ENCODE results near the gene PGP. TPM values are rescaled to one million over a fixed set of nuclear protein-coding genes. Genes with fewer than 3 reads are reported as not detected.
"Not testable (repeated sequence)": the region's sequence is repeated elsewhere in the genome, so short reads cannot be mapped to it uniquely, and the experiment has no call there.

PGP gene
- total and polyA plus RNA-seq, 4 donors = 3.4 to 9.9 (median 6.3) TPM

DNA sequence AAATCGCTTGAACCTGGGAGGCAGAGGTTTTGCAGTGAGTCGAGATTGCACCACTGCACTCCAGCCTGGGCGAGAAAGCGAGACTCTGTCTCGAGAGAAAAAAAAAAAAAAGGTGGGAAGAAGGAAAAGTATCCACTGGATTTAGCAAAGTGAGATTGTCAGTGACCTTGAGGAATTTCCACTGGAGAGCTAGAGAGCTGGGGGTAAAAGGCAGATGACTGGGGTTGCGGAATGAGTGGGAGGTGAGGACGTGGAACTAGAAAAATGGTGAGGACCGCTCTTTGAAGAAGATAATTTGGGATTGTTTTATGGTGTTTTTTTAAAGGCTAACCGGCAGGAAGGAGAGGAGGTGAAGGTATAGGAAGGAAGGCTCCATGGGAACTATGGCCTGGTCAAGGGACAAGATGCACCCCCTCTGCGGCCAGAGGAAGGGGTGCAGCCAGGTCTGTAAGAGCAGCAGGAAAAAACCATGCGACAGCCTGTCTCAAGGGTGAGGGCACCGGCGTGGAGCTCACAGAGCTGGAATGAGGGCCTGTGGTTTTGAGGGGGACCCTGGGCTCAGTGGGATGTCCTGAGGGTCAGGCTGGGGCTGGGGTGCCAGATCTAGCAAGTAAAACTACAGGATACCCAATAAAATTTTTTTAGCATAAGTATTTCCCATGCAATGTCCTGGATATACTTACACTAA, 10.1 kb downstream of the PGP start:
- no peaks in the 10 kb centered on the region for H3K9me3 ChIP-seq (ENCODE audit: control insufficient read depth in 4 of 4, low read length in 3 of 4)
- TF ChIP-seq TAF1 (conservative IDR thresholded peaks at IDR 0.05) (no peak), GABPA (IDR thresholded peaks at IDR 0.05 in 1 of 2, conservative IDR thresholded peaks at IDR 0.05 in 1 of 2) (no peak), EGR1 (IDR thresholded peaks at IDR 0.05; ENCODE audit: low read depth in 2 of 2) (no peak), FOXA1 (IDR thresholded peaks at IDR 0.05) (no peak), HNF4A (conservative IDR thresholded peaks at IDR 0.05) (no peak), RAD21 (IDR thresholded peaks at IDR 0.05) (no peak)
- TF ChIP-seq, protein P1, sequence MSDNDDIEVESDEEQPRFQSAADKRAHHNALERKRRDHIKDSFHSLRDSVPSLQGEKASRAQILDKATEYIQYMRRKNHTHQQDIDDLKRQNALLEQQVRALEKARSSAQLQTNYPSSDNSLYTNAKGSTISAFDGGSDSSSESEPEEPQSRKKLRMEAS (IDR thresholded peaks at IDR 0.05) = no peak
- TF ChIP-seq, protein P2, sequence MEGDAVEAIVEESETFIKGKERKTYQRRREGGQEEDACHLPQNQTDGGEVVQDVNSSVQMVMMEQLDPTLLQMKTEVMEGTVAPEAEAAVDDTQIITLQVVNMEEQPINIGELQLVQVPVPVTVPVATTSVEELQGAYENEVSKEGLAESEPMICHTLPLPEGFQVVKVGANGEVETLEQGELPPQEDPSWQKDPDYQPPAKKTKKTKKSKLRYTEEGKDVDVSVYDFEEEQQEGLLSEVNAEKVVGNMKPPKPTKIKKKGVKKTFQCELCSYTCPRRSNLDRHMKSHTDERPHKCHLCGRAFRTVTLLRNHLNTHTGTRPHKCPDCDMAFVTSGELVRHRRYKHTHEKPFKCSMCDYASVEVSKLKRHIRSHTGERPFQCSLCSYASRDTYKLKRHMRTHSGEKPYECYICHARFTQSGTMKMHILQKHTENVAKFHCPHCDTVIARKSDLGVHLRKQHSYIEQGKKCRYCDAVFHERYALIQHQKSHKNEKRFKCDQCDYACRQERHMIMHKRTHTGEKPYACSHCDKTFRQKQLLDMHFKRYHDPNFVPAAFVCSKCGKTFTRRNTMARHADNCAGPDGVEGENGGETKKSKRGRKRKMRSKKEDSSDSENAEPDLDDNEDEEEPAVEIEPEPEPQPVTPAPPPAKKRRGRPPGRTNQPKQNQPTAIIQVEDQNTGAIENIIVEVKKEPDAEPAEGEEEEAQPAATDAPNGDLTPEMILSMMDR (IDR thresholded peaks at IDR 0.05; ENCODE audit: low read depth, low read length, missing input control) = no peak
- TF ChIP-seq, protein P3, sequence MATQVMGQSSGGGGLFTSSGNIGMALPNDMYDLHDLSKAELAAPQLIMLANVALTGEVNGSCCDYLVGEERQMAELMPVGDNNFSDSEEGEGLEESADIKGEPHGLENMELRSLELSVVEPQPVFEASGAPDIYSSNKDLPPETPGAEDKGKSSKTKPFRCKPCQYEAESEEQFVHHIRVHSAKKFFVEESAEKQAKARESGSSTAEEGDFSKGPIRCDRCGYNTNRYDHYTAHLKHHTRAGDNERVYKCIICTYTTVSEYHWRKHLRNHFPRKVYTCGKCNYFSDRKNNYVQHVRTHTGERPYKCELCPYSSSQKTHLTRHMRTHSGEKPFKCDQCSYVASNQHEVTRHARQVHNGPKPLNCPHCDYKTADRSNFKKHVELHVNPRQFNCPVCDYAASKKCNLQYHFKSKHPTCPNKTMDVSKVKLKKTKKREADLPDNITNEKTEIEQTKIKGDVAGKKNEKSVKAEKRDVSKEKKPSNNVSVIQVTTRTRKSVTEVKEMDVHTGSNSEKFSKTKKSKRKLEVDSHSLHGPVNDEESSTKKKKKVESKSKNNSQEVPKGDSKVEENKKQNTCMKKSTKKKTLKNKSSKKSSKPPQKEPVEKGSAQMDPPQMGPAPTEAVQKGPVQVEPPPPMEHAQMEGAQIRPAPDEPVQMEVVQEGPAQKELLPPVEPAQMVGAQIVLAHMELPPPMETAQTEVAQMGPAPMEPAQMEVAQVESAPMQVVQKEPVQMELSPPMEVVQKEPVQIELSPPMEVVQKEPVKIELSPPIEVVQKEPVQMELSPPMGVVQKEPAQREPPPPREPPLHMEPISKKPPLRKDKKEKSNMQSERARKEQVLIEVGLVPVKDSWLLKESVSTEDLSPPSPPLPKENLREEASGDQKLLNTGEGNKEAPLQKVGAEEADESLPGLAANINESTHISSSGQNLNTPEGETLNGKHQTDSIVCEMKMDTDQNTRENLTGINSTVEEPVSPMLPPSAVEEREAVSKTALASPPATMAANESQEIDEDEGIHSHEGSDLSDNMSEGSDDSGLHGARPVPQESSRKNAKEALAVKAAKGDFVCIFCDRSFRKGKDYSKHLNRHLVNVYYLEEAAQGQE (IDR thresholded peaks at IDR 0.05) = no peak
- 86% methylated on average over 13 of the region's 13 CpGs for WGBS
- peaks cover 4 to 19% (median 10%) of the 10 kb centered on the region in 4 donors for H3K4me1 ChIP-seq (ENCODE audit: control insufficient read depth in 4 of 4, insufficient read depth in 4 of 4, low read length in 3 of 4)
- no peaks in the 10 kb centered on the region for H3K27me3 ChIP-seq (ENCODE audit: control insufficient read depth in 4 of 4, insufficient read depth in 4 of 4, low read length in 3 of 4)
- no peak overlapping the region for H3K9ac ChIP-seq (ENCODE audit: low read depth in 1 of 2, low read length in 2 of 2)
- H3K27ac ChIP-seq (ENCODE audit: low read depth in 1 of 2, low read length in 2 of 2) = peak overlapping the region; percentile 80 to 98
- peak overlapping the region; percentile 33 to 85 (median 76) for H3K4me3 ChIP-seq (ENCODE audit: low read depth in 1 of 3, low read length in 3 of 3)
- H3K36me3 ChIP-seq (ENCODE audit: control insufficient read depth in 4 of 4, insufficient read depth in 3 of 4, low read depth in 1 of 4, low read length in 3 of 4) = peaks cover 0 to 21% (median 5%) of the 10 kb centered on the region in 4 donors
- no peak for DNase-seq (ENCODE audit: low spot score)

DNA sequence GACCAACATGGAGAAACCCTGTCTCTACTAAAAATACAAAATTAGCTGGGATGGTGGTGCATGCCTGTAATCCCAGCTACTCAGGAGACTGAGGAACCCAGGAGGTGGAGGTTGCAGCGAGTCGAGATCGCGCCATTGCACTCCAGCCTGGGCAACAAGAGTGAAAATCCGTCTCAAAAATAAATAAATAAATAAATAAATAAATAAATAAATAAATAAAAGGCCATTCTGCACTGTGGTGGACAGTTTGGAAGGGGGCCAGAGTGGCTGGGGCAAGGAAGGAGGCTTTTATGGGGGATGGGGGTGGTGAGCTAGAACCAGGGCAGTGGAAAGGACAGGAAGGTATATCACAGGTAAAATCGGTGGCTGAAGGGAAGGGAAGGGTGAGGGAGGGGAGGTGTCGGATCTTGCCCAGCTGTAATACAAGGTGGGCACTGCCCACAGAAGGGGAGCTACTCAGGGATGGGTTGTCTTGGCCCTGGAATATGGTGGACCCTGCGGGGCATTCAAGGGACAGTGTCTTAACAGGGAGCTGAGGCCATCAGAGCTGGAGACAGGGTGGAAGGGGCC, 11.4 kb downstream of the PGP start:
- not testable (repeated sequence) for DNase-seq (ENCODE audit: low spot score); H3K27ac ChIP-seq (ENCODE audit: low read depth in 1 of 2, low read length in 2 of 2); H3K9me3 ChIP-seq (ENCODE audit: control insufficient read depth in 4 of 4, low read length in 3 of 4); H3K27me3 ChIP-seq (ENCODE audit: control insufficient read depth in 4 of 4, insufficient read depth in 4 of 4, low read length in 3 of 4); H3K4me3 ChIP-seq (ENCODE audit: low read depth in 1 of 3, low read length in 3 of 3); H3K9ac ChIP-seq (ENCODE audit: low read depth in 1 of 2, low read length in 2 of 2)
- Histone ChIP-seq H3K4me1 (ENCODE audit: control insufficient read depth in 4 of 4, insufficient read depth in 4 of 4, low read length in 3 of 4) (peaks cover 4 to 19% (median 10%) of the 10 kb centered on the region in 4 donors), H3K36me3 (ENCODE audit: control insufficient read depth in 4 of 4, insufficient read depth in 3 of 4, low read depth in 1 of 4, low read length in 3 of 4) (peaks cover 0 to 11% (median 2%) of the 10 kb centered on the region in 4 donors)
- WGBS = 94% methylated on average over 8 of the region's 8 CpGs

DNA sequence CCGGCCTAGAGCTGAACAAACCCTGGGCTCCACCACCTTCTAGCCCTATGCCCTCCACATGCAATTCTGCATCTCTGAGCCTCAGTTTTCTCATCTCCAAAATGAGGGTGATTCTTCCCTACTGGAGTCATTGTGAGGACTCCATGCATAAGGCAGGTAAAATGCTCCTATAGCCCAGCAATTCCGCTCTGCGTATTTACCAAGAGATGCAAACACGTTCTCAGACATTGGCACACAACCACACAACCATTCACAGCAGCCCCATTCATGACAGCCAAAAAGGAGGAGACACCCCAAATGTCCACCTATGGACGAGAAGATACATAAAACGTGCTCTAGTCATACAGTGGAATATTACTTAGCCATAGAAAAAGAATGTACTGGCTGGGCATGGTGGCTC, 14.3 kb downstream of the PGP start:
- Histone ChIP-seq H3K27ac (ENCODE audit: low read depth in 1 of 2, low read length in 2 of 2) (no peak overlapping the region), H3K9ac (ENCODE audit: low read depth in 1 of 2, low read length in 2 of 2) (no peak overlapping the region), H3K4me3 (ENCODE audit: low read depth in 1 of 3, low read length in 3 of 3) (no peak overlapping the region), H3K36me3 (ENCODE audit: control insufficient read depth in 4 of 4, insufficient read depth in 3 of 4, low read depth in 1 of 4, low read length in 3 of 4) (no peaks in the 10 kb centered on the region), H3K4me1 (ENCODE audit: control insufficient read depth in 4 of 4, insufficient read depth in 4 of 4, low read length in 3 of 4) (peaks cover 3 to 12% (median 7%) of the 10 kb centered on the region in 4 donors), H3K9me3 (ENCODE audit: control insufficient read depth in 4 of 4, low read length in 3 of 4) (no peaks in the 10 kb centered on the region), H3K27me3 (ENCODE audit: control insufficient read depth in 4 of 4, insufficient read depth in 4 of 4, low read length in 3 of 4) (peaks cover 0 to 2% (median 0%) of the 10 kb centered on the region in 4 donors)
- 93% methylated on average over 6 of the region's 6 CpGs for whole genome bisulfite sequencing
- DNase-seq (ENCODE audit: low spot score) = no peak
- TF ChIP-seq JUND (IDR thresholded peaks at IDR 0.05) (no peak), SP1 (IDR thresholded peaks at IDR 0.05) (no peak), YY1 (IDR thresholded peaks at IDR 0.05) (no peak), TAF1 (conservative IDR thresholded peaks at IDR 0.05) (no peak)
- TF ChIP-seq, protein P2 (IDR thresholded peaks at IDR 0.05; ENCODE audit: low read depth, low read length, missing input control) = no peak
- TF ChIP-seq, protein P4, sequence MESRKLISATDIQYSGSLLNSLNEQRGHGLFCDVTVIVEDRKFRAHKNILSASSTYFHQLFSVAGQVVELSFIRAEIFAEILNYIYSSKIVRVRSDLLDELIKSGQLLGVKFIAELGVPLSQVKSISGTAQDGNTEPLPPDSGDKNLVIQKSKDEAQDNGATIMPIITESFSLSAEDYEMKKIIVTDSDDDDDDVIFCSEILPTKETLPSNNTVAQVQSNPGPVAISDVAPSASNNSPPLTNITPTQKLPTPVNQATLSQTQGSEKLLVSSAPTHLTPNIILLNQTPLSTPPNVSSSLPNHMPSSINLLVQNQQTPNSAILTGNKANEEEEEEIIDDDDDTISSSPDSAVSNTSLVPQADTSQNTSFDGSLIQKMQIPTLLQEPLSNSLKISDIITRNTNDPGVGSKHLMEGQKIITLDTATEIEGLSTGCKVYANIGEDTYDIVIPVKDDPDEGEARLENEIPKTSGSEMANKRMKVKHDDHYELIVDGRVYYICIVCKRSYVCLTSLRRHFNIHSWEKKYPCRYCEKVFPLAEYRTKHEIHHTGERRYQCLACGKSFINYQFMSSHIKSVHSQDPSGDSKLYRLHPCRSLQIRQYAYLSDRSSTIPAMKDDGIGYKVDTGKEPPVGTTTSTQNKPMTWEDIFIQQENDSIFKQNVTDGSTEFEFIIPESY (IDR thresholded peaks at IDR 0.05) = no peak
